Measurements from ENCODE around the gene STIM1. TPM values are rescaled to one million over a fixed set of nuclear protein-coding genes. Genes with fewer than 3 reads are reported as not detected.
"Not testable (repeated sequence)": the region's sequence is repeated elsewhere in the genome, so short reads cannot be mapped to it uniquely, and the experiment has no call there.

STIM1 gene
- total RNA-seq, 1 experiment from 2014 or later = 45.5 TPM

- in situ Hi-C loops (cut with HindIII; ENCODE audit: low pct_unique_long_range_greater_than_20kb, low sequenced_read_pairs); DNase-seq (ENCODE audit: low read depth): not testable (repeated sequence)
These were observed 44.8 kb downstream of the STIM1 start for GRCh38 chr11:3900230-3900629.

GRCh38 chr11:3901249-3902025 is 46.0 kb downstream of the STIM1 start:
- in situ Hi-C loops (cut with HindIII; ENCODE audit: low pct_unique_long_range_greater_than_20kb, low sequenced_read_pairs) = no loop called here
- DNase-seq (ENCODE audit: low read depth) = peak; percentile 40

- in situ Hi-C loops (cut with HindIII; ENCODE audit: low pct_unique_long_range_greater_than_20kb, low sequenced_read_pairs) = no loop called here
- DNase-seq (ENCODE audit: low read depth) = no peak
These were observed 47.0 kb downstream of the STIM1 start for GRCh38 chr11:3902441-3902840.

- no peak for DNase-seq (ENCODE audit: low read depth)
- in situ Hi-C loops (cut with HindIII; ENCODE audit: low pct_unique_long_range_greater_than_20kb, low sequenced_read_pairs) = no loop called here
These were observed 47.9 kb downstream of the STIM1 start for GRCh38 chr11:3903207-3903896.

GRCh38 chr11:3904228-3904627 is 48.8 kb downstream of the STIM1 start:
- DNase-seq (ENCODE audit: low read depth) = no peak
- in situ Hi-C loops (cut with HindIII; ENCODE audit: low pct_unique_long_range_greater_than_20kb, low sequenced_read_pairs) = no loop called here

DNA sequence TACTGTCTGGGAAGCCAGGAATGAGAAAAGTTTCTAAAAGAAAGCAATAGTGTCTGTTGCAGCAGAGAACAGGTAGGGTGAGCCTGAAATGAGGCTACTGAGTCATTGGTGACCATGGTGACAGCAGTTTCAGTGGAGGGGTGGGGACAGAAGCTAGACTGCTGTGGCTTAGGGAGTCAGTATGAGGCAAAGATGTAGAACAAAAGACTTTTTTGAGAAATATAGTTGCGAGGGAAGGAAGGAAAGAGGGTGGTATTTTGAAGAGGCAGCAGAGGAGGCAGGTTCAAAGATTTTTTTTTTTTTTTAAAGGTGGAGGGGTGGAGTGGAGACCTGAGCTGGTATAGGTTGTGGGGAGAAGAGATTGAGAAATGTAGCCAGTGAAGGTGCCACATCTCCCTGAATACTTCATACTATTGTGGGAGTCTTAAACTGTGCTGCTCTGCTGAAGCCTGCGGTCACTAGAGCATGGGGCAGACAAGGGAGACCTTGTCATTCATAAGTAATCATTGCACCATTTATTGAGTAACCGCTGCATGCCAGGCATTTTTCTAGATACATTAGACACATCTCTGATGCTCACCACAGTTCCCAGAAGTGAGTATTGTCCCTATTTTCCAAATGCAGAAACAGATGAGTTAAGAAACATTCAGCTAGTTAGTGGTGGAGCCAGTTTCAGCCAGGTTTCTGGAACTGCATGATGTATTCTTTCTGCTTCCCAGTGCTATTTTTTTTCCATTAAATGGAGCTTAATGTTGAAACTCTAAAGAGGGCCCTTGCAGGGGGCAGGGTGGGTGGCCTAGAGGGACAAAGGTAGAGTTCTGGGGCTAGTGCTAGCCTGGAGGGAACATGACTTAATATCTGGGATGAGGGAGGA is 49.9 kb downstream of the STIM1 start:
- in situ Hi-C loops (cut with HindIII; ENCODE audit: low pct_unique_long_range_greater_than_20kb, low sequenced_read_pairs) = no loop called here

GRCh38 chr11:3906166-3906565 is 50.7 kb downstream of the STIM1 start:
- no peak for DNase-seq (ENCODE audit: low read depth)
- in situ Hi-C loops (cut with HindIII; ENCODE audit: low pct_unique_long_range_greater_than_20kb, low sequenced_read_pairs) = no loop called here

More for the DNA sequence above, 49.9 kb downstream of the STIM1 start:
- DNase-seq (ENCODE audit: low read depth) = peak; percentile 89

DNA sequence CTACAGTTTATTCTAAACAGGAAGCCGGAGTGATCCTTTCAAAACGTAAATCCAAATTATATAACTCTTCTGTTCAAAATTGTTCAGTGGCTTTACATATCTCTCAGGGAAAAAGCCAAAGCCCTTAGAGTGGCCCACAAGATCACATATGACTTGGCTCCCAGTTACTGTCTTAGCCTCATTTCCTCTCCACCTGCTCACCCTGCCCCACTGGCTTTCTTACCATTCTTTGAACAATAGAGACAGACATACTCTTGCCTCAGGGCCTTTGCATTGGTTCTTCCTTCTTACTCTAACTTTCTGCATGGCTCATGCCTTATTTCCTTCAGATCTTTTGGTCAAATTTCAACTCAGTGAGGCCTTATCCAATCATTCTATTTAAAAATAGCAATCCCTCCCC is 52.1 kb downstream of the STIM1 start:
- no peak for DNase-seq (ENCODE audit: low read depth)
- in situ Hi-C loops (cut with HindIII; ENCODE audit: low pct_unique_long_range_greater_than_20kb, low sequenced_read_pairs) = no loop called here

DNA sequence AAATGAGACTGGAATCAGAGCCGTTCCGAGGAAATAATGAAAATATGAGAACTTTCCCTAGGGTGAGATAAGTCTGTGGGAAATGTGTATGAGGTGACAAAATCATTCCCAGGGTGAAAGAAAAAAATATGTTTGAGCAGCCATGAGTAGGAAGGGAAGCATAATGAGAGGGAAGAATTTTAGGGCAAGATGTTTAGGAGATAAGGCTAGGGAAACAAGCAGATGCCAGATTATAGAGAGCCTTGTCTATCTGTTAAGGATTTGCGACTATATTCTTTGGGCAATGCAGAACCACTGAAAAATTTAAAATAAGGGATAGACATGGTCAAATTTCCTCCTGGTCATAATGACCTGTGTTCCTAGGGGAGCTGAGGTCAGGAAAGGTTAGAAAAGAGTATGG is 54.4 kb downstream of the STIM1 start:
- no peak for DNase-seq (ENCODE audit: low read depth)
- in situ Hi-C loops (cut with HindIII; ENCODE audit: low pct_unique_long_range_greater_than_20kb, low sequenced_read_pairs) = no loop called here

DNA sequence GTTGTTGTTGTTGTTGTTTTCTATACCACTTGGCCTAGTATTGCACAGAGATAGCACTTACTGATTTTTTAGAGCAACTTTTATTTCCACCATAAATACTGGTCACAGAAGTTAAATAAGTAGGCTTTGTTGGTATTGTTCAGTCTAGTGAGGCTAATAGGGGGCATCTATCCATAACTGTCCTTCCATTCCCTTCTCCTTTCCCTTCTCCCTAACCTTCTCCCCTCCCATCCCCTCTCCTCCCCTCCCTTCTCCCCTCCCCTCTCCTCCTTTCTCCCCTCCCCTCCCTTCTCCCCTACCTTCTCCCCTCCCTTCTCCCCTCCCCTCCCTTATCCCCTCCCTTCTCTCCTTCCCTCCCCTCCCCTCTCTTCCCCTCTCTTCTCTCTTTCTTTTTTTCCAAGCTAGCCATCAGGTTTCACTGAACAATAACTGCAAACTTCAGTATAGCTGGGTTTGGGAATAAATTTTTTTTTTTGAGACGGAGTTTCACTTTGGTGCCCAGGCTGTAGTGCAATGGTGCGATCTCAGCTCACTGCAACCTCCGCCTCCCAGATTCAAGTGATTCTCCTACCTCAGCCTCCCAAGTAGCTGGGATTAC is 56.5 kb downstream of the STIM1 start:
- in situ Hi-C loops (cut with HindIII; ENCODE audit: low pct_unique_long_range_greater_than_20kb, low sequenced_read_pairs) = no loop called here

GRCh38 chr11:3913921-3914320 is 58.5 kb downstream of the STIM1 start:
- in situ Hi-C loops (cut with HindIII; ENCODE audit: low pct_unique_long_range_greater_than_20kb, low sequenced_read_pairs) = no loop called here
- no peak for DNase-seq (ENCODE audit: low read depth)

More for the DNA sequence above, 56.5 kb downstream of the STIM1 start:
- no peak for DNase-seq (ENCODE audit: low read depth)

- DNase-seq (ENCODE audit: low read depth) = no peak
- in situ Hi-C loops (cut with HindIII; ENCODE audit: low pct_unique_long_range_greater_than_20kb, low sequenced_read_pairs) = no loop called here
These were observed 59.3 kb downstream of the STIM1 start for GRCh38 chr11:3914805-3915204.

DNA sequence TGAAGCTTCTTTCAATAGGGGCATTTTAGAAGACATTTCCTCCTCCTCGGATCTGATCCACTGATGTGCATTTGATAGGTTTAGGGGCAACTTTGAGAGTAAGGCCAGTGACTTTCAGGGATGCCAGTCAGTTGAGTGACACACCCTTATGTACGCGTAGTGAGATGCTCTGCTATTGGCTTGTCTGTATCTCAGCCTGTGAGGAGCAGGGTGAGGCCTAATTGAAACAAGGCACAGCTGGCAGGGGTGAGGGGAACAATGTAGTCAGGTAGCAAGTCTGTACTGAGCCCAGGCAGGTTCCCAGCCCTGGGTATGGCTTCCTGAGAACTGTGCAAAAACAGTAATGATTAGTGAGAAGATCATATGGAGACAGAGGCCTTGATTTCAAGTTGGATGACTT is 61.5 kb downstream of the STIM1 start:
- DNase-seq (ENCODE audit: low read depth) = no peak

GRCh38 chr11:3920148-3920852 is 64.8 kb downstream of the STIM1 start:
- peak; percentile 27 for DNase-seq (ENCODE audit: low read depth)
- in situ Hi-C loops (cut with HindIII; ENCODE audit: low pct_unique_long_range_greater_than_20kb, low sequenced_read_pairs) = no loop called here

More for the DNA sequence above, 61.5 kb downstream of the STIM1 start:
- in situ Hi-C loops (cut with HindIII; ENCODE audit: low pct_unique_long_range_greater_than_20kb, low sequenced_read_pairs) = no loop called here

DNA sequence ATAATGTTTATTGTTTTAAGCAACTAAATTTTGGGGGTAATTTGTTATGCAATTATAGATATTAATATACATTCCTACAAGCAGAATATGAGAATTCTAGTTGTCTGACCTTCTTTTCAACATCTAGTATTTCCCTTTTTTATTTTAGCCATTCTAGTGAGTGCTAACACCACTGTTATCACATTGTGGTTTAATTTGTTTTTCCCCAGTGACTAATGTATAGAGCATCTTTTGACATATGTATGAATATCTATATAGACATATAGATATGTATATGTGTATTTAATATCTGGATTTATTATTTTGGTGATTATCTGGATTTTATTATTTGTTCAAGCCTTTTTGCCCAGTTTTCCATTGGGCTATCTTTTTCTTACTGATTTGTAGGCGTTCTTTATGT is 66.6 kb downstream of the STIM1 start:
- in situ Hi-C loops (cut with HindIII; ENCODE audit: low pct_unique_long_range_greater_than_20kb, low sequenced_read_pairs) = no loop called here

GRCh38 chr11:3925513-3925912 is 70.0 kb downstream of the STIM1 start:
- in situ Hi-C loops (cut with HindIII; ENCODE audit: low pct_unique_long_range_greater_than_20kb, low sequenced_read_pairs) = no loop called here
- no peak for DNase-seq (ENCODE audit: low read depth)

More for the DNA sequence above, 66.6 kb downstream of the STIM1 start:
- no peak for DNase-seq (ENCODE audit: low read depth)

GRCh38 chr11:3926458-3927095 is 71.1 kb downstream of the STIM1 start:
- in situ Hi-C loops (cut with HindIII; ENCODE audit: low pct_unique_long_range_greater_than_20kb, low sequenced_read_pairs) = no loop called here
- no peak for DNase-seq (ENCODE audit: low read depth)
